HG03457 (cell line): ENCODE results near the gene PALB2.

Experiments
- ATAC-seq: cut with Tn5 transposase; IDR thresholded peaks from one replicate; pipeline ENCODE4 v1.9.1; 2021; ENCODE audit warnings: moderate number of reproducible peaks; ENCODE audit not compliant: unreplicated experiment

PALB2 gene

GRCh38 chr16:23640931-23641765 lies at the start of gene PALB2, which contains the start of gene DCTN5:
PALB2 (minus strand) TSS chr16:23641310; CDS start chr16:23641157, 153 bp downstream.
DCTN5 (plus strand) TSS chr16:23641466; CDS start chr16:23641543, 77 bp downstream.
- peak; percentile 86 for ATAC-seq

GRCh38 chr16:23689442-23690187 lies 48.5 kb upstream of the PALB2 start:
- no peak for ATAC-seq

GRCh38 chr16:23687034-23687808 lies 46.1 kb upstream of the PALB2 start:
- no peak for ATAC-seq

- ATAC-seq: no peak
Measured at GRCh38 chr16:23683487-23683886, 42.4 kb upstream of the PALB2 start.

GRCh38 chr16:23682181-23682580 lies 41.1 kb upstream of the PALB2 start:
- no peak for ATAC-seq

GRCh38 chr16:23679986-23680336 lies 38.9 kb upstream of the PALB2 start:
- ATAC-seq: no peak

GRCh38 chr16:23679274-23679985 lies 38.3 kb upstream of the PALB2 start:
- no peak for ATAC-seq

GRCh38 chr16:23678430-23679273 lies 37.5 kb upstream of the PALB2 start, which contains the start of gene PLK1:
PLK1 (plus strand) TSS chr16:23678889; CDS start chr16:23678933, 44 bp downstream.
- peak; percentile 70 for ATAC-seq

GRCh38 chr16:23676924-23677480 lies 35.9 kb upstream of the PALB2 start:
- no peak for ATAC-seq

- no peak for ATAC-seq
Measured at GRCh38 chr16:23673971-23674614, 33.0 kb upstream of the PALB2 start.

GRCh38 chr16:23670137-23670776 lies 29.1 kb upstream of the PALB2 start:
- ATAC-seq: peak; percentile 80

GRCh38 chr16:23668873-23669272 lies 27.8 kb upstream of the PALB2 start:
- no peak for ATAC-seq

GRCh38 chr16:23668225-23668624 lies 27.1 kb upstream of the PALB2 start:
- ATAC-seq: no peak

- no peak for ATAC-seq
Measured at GRCh38 chr16:23667355-23667659, 26.2 kb upstream of the PALB2 start.

GRCh38 chr16:23666571-23667354 lies 25.7 kb upstream of the PALB2 start:
- no peak for ATAC-seq

GRCh38 chr16:23663918-23664317 lies 22.8 kb upstream of the PALB2 start:
- no peak for ATAC-seq

GRCh38 chr16:23651943-23652468 lies 10.9 kb upstream of the PALB2 start:
- ATAC-seq: no peak
